ENCODE measurements around the gene ADAMTSL3. TPM values are rescaled to one million over a fixed set of nuclear protein-coding genes. Genes with fewer than 3 reads are reported as not detected.

Gene ADAMTSL3
- total and polyA plus RNA-seq, 2 experiments from 2014 or later, result 0.61 to 0.87 TPM

DNA sequence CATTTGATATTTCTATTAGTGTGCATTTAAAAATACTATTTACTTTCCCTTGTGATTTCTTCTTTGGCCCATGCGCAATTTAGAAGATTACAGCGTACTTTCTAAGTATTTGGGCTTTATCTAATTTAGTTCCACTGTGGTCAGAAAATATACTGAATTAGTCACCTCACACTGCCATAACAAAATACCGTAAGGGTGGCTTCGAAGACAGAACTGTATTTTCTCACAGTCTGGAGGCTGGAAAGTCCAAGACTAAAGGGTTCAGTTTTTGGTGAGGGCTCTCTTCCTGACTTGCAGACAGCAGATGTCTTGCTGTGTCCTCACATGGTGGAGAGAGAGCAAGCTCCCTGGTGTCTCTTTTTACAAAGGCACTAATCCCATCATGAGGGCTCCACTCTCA is 286.2 kb downstream of the ADAMTSL3 start:
- Histone ChIP-seq H3K9me2 (ENCODE audit: insufficient read depth) (0 out of 2 replicates have a peak, but pooled peaks cover 3% of the 10 kb centered on the region), H2AFZ (no peak overlapping the region), H4K20me1 (replicated peaks; ENCODE audit: insufficient read depth) (no peaks in the 10 kb centered on the region), H3K79me2 (replicated peaks; ENCODE audit: insufficient read depth) (no peaks in the 10 kb centered on the region), H3F3A (replicated peaks; ENCODE audit: low read depth) (no peaks in the 10 kb centered on the region), H3K36me3 (ENCODE audit: insufficient read depth) (no peaks in the 10 kb centered on the region), H3K4me3 (no peak overlapping the region), H3K27ac (ENCODE audit: low read depth) (no peak overlapping the region), H3K4me1 (ENCODE audit: insufficient read depth) (no peaks in the 10 kb centered on the region), H3K4me2 (no peak overlapping the region), H3K27me3 (ENCODE audit: insufficient read depth) (no peaks in the 10 kb centered on the region)
- Mint-ChIP-seq H3K9me3 (no peaks in the 10 kb centered on the region), H3K27me3 (ENCODE audit: insufficient read depth, low read depth, poor library complexity) (peaks cover 1% of the 10 kb centered on the region), H3K36me3 (ENCODE audit: low read depth) (no peaks in the 10 kb centered on the region), H3K4me3 (no peak overlapping the region), H3K27ac (no peak overlapping the region), H3K4me1 (peaks cover under 1% of the 10 kb centered on the region; the same call in 2 of the 3 replicates)
- TF ChIP-seq STAT1 (IDR thresholded peaks at IDR 0.05; ENCODE audit: unreplicated experiment) (no peak), NANOG (IDR thresholded peaks at IDR 0.05; ENCODE audit: borderline replicate concordance) (no peak), JUNB (IDR thresholded peaks at IDR 0.05; ENCODE audit: unreplicated experiment) (no peak), EZH2 (IDR thresholded peaks at IDR 0.05; ENCODE audit: low read depth, unreplicated experiment) (no peak), ZNF331 (CRISPR knock-in tag; IDR thresholded peaks at IDR 0.05; ENCODE audit: low read depth) (no peak)
- TF ChIP-seq, protein P1, sequence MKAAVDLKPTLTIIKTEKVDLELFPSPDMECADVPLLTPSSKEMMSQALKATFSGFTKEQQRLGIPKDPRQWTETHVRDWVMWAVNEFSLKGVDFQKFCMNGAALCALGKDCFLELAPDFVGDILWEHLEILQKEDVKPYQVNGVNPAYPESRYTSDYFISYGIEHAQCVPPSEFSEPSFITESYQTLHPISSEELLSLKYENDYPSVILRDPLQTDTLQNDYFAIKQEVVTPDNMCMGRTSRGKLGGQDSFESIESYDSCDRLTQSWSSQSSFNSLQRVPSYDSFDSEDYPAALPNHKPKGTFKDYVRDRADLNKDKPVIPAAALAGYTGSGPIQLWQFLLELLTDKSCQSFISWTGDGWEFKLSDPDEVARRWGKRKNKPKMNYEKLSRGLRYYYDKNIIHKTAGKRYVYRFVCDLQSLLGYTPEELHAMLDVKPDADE (IDR thresholded peaks at IDR 0.05), result no peak
- DNase-seq (ENCODE audit: low spot score) (no peak), ATAC-seq (peak; percentile 32; the same call in 1 of the 3 replicates)

DNA sequence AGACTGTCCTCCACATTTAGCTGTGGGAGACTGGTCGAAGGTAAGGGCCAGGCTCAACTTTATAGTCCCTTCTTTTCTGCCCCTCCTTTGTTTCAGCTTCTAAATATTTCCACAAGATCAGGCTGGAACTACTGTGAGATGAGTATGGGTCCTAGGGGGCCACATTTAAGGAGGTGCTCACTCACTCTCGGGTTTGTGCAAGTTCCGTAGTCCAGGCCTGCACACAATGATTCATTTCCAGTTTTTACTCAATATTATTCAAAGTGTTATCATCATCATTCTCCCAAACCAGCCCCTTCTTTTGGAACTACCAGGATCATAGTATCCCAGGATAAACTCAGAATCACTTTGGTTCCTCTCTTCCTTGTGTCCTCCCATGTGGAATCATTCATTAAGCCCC is 289.1 kb downstream of the ADAMTSL3 start:
- Mint-ChIP-seq H3K27me3 (ENCODE audit: insufficient read depth, low read depth, poor library complexity) (peaks cover 1% of the 10 kb centered on the region), H3K9me3 (no peaks in the 10 kb centered on the region; the same call in 2 of the 3 replicates), H3K4me1 (peaks cover 4% of the 10 kb centered on the region; the same call in 2 of the 3 replicates), H3K36me3 (ENCODE audit: low read depth) (no peaks in the 10 kb centered on the region), H3K27ac (no peak overlapping the region), H3K4me3 (no peak overlapping the region)
- ATAC-seq (no peak), DNase-seq (ENCODE audit: low spot score) (no peak)
- Histone ChIP-seq H3K27ac (ENCODE audit: low read depth) (no peak overlapping the region), H4K20me1 (replicated peaks; ENCODE audit: insufficient read depth) (no peaks in the 10 kb centered on the region), H3K4me1 (ENCODE audit: insufficient read depth) (no peaks in the 10 kb centered on the region), H3K9me2 (ENCODE audit: insufficient read depth) (0 out of 2 replicates have a peak, but pooled peaks cover 3% of the 10 kb centered on the region), H3K36me3 (ENCODE audit: insufficient read depth) (no peaks in the 10 kb centered on the region), H2AFZ (no peak overlapping the region), H3K27me3 (ENCODE audit: insufficient read depth) (no peaks in the 10 kb centered on the region), H3F3A (replicated peaks; ENCODE audit: low read depth) (no peaks in the 10 kb centered on the region), H3K4me3 (no peak overlapping the region), H3K4me2 (no peak overlapping the region), H3K79me2 (replicated peaks; ENCODE audit: insufficient read depth) (no peaks in the 10 kb centered on the region)
- no peak for TF ChIP-seq EZH2phosphoT487 (IDR thresholded peaks at IDR 0.05; ENCODE audit: unreplicated experiment)
- no peak for TF ChIP-seq NANOG (IDR thresholded peaks at IDR 0.05; ENCODE audit: borderline replicate concordance)
- TF ChIP-seq CREB1 (CRISPR knock-in tag; IDR thresholded peaks at IDR 0.05; ENCODE audit: low read depth), result no peak
- TF ChIP-seq EZH2 (IDR thresholded peaks at IDR 0.05; ENCODE audit: low read depth, unreplicated experiment), result no peak
- no peak for TF ChIP-seq STAT1 (IDR thresholded peaks at IDR 0.05; ENCODE audit: unreplicated experiment)
- TF ChIP-seq, protein P2, sequence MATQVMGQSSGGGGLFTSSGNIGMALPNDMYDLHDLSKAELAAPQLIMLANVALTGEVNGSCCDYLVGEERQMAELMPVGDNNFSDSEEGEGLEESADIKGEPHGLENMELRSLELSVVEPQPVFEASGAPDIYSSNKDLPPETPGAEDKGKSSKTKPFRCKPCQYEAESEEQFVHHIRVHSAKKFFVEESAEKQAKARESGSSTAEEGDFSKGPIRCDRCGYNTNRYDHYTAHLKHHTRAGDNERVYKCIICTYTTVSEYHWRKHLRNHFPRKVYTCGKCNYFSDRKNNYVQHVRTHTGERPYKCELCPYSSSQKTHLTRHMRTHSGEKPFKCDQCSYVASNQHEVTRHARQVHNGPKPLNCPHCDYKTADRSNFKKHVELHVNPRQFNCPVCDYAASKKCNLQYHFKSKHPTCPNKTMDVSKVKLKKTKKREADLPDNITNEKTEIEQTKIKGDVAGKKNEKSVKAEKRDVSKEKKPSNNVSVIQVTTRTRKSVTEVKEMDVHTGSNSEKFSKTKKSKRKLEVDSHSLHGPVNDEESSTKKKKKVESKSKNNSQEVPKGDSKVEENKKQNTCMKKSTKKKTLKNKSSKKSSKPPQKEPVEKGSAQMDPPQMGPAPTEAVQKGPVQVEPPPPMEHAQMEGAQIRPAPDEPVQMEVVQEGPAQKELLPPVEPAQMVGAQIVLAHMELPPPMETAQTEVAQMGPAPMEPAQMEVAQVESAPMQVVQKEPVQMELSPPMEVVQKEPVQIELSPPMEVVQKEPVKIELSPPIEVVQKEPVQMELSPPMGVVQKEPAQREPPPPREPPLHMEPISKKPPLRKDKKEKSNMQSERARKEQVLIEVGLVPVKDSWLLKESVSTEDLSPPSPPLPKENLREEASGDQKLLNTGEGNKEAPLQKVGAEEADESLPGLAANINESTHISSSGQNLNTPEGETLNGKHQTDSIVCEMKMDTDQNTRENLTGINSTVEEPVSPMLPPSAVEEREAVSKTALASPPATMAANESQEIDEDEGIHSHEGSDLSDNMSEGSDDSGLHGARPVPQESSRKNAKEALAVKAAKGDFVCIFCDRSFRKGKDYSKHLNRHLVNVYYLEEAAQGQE (IDR thresholded peaks at IDR 0.05; ENCODE audit: unreplicated experiment), result no peak
- TF ChIP-seq POLR2AphosphoS5 (IDR thresholded peaks at IDR 0.05; ENCODE audit: low read depth), result no peak
- TF ChIP-seq, protein P3, sequence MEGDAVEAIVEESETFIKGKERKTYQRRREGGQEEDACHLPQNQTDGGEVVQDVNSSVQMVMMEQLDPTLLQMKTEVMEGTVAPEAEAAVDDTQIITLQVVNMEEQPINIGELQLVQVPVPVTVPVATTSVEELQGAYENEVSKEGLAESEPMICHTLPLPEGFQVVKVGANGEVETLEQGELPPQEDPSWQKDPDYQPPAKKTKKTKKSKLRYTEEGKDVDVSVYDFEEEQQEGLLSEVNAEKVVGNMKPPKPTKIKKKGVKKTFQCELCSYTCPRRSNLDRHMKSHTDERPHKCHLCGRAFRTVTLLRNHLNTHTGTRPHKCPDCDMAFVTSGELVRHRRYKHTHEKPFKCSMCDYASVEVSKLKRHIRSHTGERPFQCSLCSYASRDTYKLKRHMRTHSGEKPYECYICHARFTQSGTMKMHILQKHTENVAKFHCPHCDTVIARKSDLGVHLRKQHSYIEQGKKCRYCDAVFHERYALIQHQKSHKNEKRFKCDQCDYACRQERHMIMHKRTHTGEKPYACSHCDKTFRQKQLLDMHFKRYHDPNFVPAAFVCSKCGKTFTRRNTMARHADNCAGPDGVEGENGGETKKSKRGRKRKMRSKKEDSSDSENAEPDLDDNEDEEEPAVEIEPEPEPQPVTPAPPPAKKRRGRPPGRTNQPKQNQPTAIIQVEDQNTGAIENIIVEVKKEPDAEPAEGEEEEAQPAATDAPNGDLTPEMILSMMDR (conservative IDR thresholded peaks at IDR 0.05; ENCODE audit: low read depth in 2 of 2), result no peak
- TF ChIP-seq, protein P1 (IDR thresholded peaks at IDR 0.05), result no peak
- no peak for TF ChIP-seq ZNF114 (CRISPR knock-in tag; IDR thresholded peaks at IDR 0.05)
